GM21447 (cell line): ENCODE data around the gene APMAP.
"Not testable (repeated sequence)": the region's sequence is repeated elsewhere in the genome, so short reads cannot be mapped to it uniquely, and the experiment has no call there.

ENCODE experiments used
- ATAC-seq: cut with Tn5 transposase; IDR thresholded peaks from one replicate; pipeline ENCODE4 v1.9.1; 2021; ENCODE audit not compliant: unreplicated experiment

Gene APMAP

GRCh38 chr20:24935766-24936525 lies 56.6 kb downstream of the APMAP start:
- no peak for ATAC-seq

- ATAC-seq, result no peak
These were observed 57.4 kb downstream of the APMAP start for GRCh38 chr20:24935140-24935539.

- ATAC-seq, result no peak
These were observed 57.8 kb downstream of the APMAP start for GRCh38 chr20:24934716-24935115.

GRCh38 chr20:24934101-24934661 lies 58.4 kb downstream of the APMAP start:
- no peak for ATAC-seq

GRCh38 chr20:24933266-24933908 lies 59.2 kb downstream of the APMAP start:
- ATAC-seq, result no peak

GRCh38 chr20:24931893-24932292 lies 60.7 kb downstream of the APMAP start:
- ATAC-seq, result not testable (repeated sequence)

GRCh38 chr20:24930724-24931688 lies 61.5 kb downstream of the APMAP start:
- ATAC-seq, result not testable (repeated sequence)

GRCh38 chr20:24929867-24930723 lies 62.5 kb downstream of the APMAP start:
- not testable (repeated sequence) for ATAC-seq

GRCh38 chr20:24929259-24929658 lies 63.3 kb downstream of the APMAP start:
- ATAC-seq, result not testable (repeated sequence)

GRCh38 chr20:24920706-24921105 lies 71.8 kb downstream of the APMAP start:
- ATAC-seq, result not testable (repeated sequence)

- not testable (repeated sequence) for ATAC-seq
These were observed 72.9 kb downstream of the APMAP start for GRCh38 chr20:24919665-24920064.

- no peak for ATAC-seq
These were observed 73.7 kb downstream of the APMAP start for GRCh38 chr20:24918579-24919566.

- ATAC-seq, result no peak
These were observed 74.6 kb downstream of the APMAP start for GRCh38 chr20:24917797-24918578.

GRCh38 chr20:24917056-24917455 lies 75.5 kb downstream of the APMAP start:
- no peak for ATAC-seq

GRCh38 chr20:24916412-24916811 lies 76.1 kb downstream of the APMAP start:
- ATAC-seq, result no peak

GRCh38 chr20:24915892-24916291 lies 76.7 kb downstream of the APMAP start:
- ATAC-seq, result no peak

GRCh38 chr20:24915440-24915839 lies 77.1 kb downstream of the APMAP start:
- no peak for ATAC-seq
